ENCODE measurements around the gene LYPLA2.

GRCh38 chr1:23838401-23838866, 47.5 kb downstream of the LYPLA2 start:
- TF ChIP-seq JUN (IDR thresholded peaks at IDR 0.05; ENCODE audit: borderline replicate concordance, insufficient read depth, insufficient read length, low read depth) (no peak), CTCF (IDR thresholded peaks at IDR 0.05; ENCODE audit: extremely low read depth in 1 of 2, insufficient read depth in 1 of 2, low read depth in 1 of 2, low read length in 2 of 2) (no peak), EZH2 (IDR thresholded peaks at IDR 0.05; ENCODE audit: borderline replicate concordance, low read depth, low read length, severe bottlenecking) (no peak), POLR2A (IDR thresholded peaks at IDR 0.05; ENCODE audit: low read depth, low read length) (no peak)
